Nephron progenitor cell (in vitro differentiated cells): ENCODE measurements around the gene PGD.
A peak's percentile ranks its signal among the peaks of the same experiment; 100 is the strongest.

Experiments
- DNase-seq: peaks from one replicate; pipeline ENCODE4 v3.0.0; 2021
- H3K27ac Mint-ChIP-seq: 2 replicates; pipeline ENCODE4 v1.8.0; 2021; ENCODE audit warnings: mild to moderate bottlenecking, moderate library complexity, mixed read lengths
- H3K27me3 Mint-ChIP-seq: 2 replicates; pipeline ENCODE4 v1.8.0; 2021; ENCODE audit warnings: mild to moderate bottlenecking, low read depth, mixed read lengths; ENCODE audit not compliant: poor library complexity
- H3K36me3 Mint-ChIP-seq: 2 replicates; pipeline ENCODE4 v1.8.0; 2021; ENCODE audit warnings: low read depth, mixed read lengths
- H3K4me1 Mint-ChIP-seq: 2 replicates; pipeline ENCODE4 v1.8.0; 2021; ENCODE audit warnings: mixed read lengths
- H3K4me3 Mint-ChIP-seq: 2 replicates; pipeline ENCODE4 v1.8.0; 2021; ENCODE audit warnings: mild to moderate bottlenecking, moderate library complexity, mixed read lengths
- H3K9me3 Mint-ChIP-seq: 2 replicates; pipeline ENCODE4 v1.8.0; 2021; ENCODE audit warnings: mild to moderate bottlenecking, moderate library complexity, mixed read lengths
- TF ChIP-seq, protein P1 (sequence below): fragments of 200-600 bp; sonication (generic); IDR thresholded peaks from 2 replicates; pipeline ENCODE4 v1.5.0; 2021; ENCODE audit warnings: antibody characterized with exemption

The PGD gene

DNA sequence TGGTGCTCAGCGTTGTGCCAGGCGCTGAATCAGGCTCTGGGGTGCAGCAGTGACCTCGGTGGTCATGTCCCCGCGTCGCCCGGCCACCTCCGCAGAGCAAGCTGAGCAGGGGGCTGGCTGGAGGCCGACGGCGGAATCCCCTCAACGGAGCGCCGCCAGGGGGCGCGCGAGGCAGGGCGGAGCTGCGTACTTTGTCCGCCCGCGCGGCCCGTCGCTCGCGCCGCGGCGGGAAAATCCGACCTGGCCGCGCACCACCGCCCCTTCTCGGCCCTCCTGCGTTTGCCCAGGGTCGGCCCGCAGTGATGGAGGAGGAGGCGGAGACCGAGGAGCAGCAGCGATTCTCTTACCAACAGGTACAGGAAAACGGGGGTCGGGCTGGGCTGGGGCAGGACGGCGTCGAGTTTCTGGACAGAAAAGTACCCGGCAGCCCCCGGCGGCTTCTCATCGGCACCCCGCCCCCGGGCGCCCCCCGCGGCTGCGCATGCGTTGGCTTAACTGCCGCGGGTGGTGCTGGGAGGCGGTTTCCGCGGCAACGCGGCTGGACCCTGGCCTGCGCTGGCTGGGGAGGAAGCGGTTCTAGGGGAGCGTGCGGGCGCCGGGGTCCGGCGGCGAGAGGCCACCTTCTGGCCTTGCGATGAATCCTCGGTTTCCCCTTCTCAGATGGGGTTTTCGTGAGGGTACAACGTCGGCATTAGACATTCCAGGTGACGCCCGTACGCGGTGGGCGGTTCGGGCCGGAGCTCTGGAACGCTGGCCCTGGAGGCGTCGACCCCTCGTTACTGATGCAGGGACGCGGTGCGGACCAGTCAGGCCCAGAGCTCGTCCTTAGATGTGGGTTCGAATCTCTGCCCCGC, 31.6 kb downstream of the PGD start, which contains the start of gene CENPS:
Gene CENPS, plus strand, starts transcription at position 218 of the 854 bp plus-strand sequence. Its CDS starts 85 bp downstream, at position 303.
- peak within 1 kb of the TSS; percentile 89 for H3K4me3 Mint-ChIP-seq
- H3K4me1 Mint-ChIP-seq = peaks cover 54% of the 10 kb centered on the region
- H3K36me3 Mint-ChIP-seq = peaks cover 5% of the 10 kb centered on the region
- peak; percentile 96 for DNase-seq
- peak within 1 kb of the TSS; percentile 96 for H3K27ac Mint-ChIP-seq
- H3K27me3 Mint-ChIP-seq = no peaks in the 10 kb centered on the region
- TF ChIP-seq, protein P1, sequence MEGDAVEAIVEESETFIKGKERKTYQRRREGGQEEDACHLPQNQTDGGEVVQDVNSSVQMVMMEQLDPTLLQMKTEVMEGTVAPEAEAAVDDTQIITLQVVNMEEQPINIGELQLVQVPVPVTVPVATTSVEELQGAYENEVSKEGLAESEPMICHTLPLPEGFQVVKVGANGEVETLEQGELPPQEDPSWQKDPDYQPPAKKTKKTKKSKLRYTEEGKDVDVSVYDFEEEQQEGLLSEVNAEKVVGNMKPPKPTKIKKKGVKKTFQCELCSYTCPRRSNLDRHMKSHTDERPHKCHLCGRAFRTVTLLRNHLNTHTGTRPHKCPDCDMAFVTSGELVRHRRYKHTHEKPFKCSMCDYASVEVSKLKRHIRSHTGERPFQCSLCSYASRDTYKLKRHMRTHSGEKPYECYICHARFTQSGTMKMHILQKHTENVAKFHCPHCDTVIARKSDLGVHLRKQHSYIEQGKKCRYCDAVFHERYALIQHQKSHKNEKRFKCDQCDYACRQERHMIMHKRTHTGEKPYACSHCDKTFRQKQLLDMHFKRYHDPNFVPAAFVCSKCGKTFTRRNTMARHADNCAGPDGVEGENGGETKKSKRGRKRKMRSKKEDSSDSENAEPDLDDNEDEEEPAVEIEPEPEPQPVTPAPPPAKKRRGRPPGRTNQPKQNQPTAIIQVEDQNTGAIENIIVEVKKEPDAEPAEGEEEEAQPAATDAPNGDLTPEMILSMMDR = peak; percentile 96
- no peaks in the 10 kb centered on the region for H3K9me3 Mint-ChIP-seq

DNA sequence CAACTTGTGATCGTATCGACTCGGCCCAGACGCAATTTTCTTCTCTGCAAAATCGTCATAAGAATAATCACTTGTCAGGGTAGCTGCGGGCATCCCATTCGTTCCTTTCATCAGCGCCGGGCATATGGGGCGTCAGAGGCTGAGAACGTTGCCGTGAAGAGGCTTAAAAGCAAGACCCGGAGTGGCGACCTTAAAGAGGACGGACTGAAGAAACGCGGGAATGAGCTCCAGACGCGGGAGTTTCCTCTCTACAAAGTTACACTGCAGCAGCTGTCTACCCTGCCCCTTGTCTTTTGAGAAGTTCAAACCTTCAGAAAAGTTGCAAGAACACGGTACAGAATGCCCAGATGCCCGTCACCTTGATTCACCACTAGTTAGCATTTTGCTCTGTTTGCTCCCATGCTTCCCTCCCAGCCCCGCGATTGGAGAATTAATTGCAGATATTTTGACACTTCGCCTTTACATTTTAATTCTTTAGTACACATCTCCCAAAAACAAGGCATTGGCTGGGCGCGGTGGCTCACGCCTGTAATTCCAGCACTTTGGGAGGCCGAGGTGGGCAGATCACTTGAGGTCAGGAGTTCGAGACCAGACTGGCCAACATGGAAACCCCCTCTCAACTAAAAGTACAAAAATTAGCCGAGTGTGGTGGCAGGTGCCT, 32.3 kb downstream of the PGD start:
- peak overlapping the region; percentile 89 for H3K4me3 Mint-ChIP-seq
- peak overlapping the region; percentile 77 for H3K27ac Mint-ChIP-seq
- DNase-seq = no peak
- no peaks in the 10 kb centered on the region for H3K9me3 Mint-ChIP-seq
- peaks cover 48% of the 10 kb centered on the region for H3K4me1 Mint-ChIP-seq
- TF ChIP-seq, protein P1 = no peak
- H3K36me3 Mint-ChIP-seq = no peaks in the 10 kb centered on the region
- no peaks in the 10 kb centered on the region for H3K27me3 Mint-ChIP-seq

DNA sequence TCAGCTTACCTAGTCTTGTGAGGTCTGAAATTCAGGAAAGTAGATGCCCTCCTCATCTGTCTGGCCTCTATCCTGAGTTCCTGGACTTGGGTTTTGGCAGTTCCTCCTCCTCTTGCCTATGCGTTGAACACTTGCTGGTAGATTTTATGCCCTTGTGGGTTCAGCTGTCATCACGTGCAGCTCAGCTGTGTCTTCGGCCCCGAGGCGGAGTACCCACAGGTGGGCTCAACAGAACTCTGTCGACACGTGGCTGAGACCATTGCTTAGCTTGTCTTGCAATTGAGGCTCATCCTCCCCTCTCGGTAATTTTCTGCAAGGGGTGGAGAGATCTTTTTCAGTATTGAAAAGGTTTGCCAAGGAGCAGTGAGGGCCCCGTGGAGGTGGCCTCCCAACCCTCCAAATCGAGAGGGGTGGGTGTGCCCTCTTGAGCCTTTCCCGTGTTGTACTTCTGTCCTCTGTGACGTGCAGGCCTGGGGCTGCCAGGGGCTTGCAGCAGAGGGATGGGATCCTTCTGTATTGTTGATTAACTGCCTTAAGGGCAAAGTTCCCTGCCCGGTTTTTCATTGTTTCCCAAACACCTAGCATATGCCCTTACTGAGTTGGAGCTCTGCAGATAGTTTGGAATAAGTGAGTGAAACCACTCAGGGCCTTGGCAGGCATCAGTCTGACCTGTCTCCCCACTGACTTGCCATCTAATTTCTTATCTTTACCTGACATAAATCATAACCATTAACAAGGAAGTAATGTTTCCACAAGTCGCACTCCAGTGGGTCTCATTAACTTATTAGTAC, 34.2 kb downstream of the PGD start:
- Mint-ChIP-seq H3K27ac (no peak overlapping the region), H3K4me3 (peak overlapping the region; percentile 50), H3K9me3 (no peaks in the 10 kb centered on the region), H3K36me3 (no peaks in the 10 kb centered on the region), H3K27me3 (no peaks in the 10 kb centered on the region), H3K4me1 (peaks cover 50% of the 10 kb centered on the region)
- TF ChIP-seq, protein P1 = no peak
- DNase-seq = no peak

DNA sequence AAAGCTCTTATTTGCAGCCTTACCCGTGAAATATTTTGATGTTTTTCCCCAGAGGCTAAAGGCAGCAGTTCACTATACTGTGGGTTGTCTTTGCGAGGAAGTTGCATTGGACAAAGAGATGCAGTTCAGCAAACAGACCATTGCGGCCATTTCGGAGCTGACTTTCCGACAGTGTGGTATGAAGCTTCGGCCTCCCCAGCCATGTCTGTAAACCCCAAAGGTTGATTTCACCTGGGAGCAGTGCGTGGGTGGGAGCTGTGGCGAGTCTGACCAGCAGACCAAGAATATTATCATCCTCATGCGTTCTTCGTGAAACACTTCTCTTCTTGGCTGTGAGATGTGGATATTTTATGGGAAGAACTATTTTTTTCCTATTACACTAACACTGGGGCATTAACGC, 34.9 kb downstream of the PGD start:
- Mint-ChIP-seq H3K9me3 (no peaks in the 10 kb centered on the region), H3K4me3 (no peak overlapping the region), H3K27ac (no peak overlapping the region), H3K27me3 (no peaks in the 10 kb centered on the region), H3K36me3 (no peaks in the 10 kb centered on the region), H3K4me1 (peaks cover 50% of the 10 kb centered on the region)
- DNase-seq = no peak
- TF ChIP-seq, protein P1 = no peak

DNA sequence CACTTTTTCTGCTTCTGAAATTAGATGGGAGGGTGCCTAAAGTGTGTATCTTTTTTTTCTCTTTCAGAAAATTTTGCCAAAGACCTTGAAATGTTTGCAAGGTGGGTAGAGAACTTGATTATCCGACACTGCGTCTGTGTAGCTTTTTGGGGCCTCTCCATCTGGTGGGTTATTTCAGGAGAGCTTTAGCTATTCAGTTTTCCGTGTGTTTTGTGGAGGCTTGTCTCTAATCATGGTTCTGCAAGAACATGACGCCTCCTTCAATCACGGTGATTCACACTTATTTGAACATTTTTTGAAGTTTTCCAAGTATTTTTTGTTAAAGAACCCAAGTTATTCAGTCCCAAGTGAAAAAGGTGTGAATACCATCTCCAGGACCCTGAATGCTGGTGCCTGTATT, 35.7 kb downstream of the PGD start:
- TF ChIP-seq, protein P1 = no peak

More for the DNA sequence above, 35.7 kb downstream of the PGD start:
- H3K9me3 Mint-ChIP-seq = no peaks in the 10 kb centered on the region
- H3K4me1 Mint-ChIP-seq = peaks cover 50% of the 10 kb centered on the region
- DNase-seq = no peak
- H3K36me3 Mint-ChIP-seq = no peaks in the 10 kb centered on the region
- no peak overlapping the region for H3K27ac Mint-ChIP-seq
- H3K27me3 Mint-ChIP-seq = no peaks in the 10 kb centered on the region
- H3K4me3 Mint-ChIP-seq = no peak overlapping the region
